Progenitor cell of endocrine pancreas (in vitro differentiated cells): Measurements from ENCODE around the gene SLX4IP. TPM values are rescaled to one million over a fixed set of nuclear protein-coding genes. Genes with fewer than 3 reads are reported as not detected.
A peak's percentile ranks its signal among the peaks of the same experiment; 100 is the strongest.

ENCODE experiments used
- DNase-seq: peaks from one replicate; pipeline ENCODE4 v3.0.0; 2021; ENCODE audit warnings: low spot score; ENCODE audit not compliant: unreplicated experiment
- H3K27ac Mint-ChIP-seq: 2 replicates; pipeline ENCODE4 v1.8.0; 2021; ENCODE audit warnings: mild to moderate bottlenecking, moderate library complexity, mixed read lengths
- H3K27me3 Mint-ChIP-seq: 2 replicates; pipeline ENCODE4 v1.8.0; 2021; ENCODE audit warnings: mixed read lengths
- H3K36me3 Mint-ChIP-seq: 2 replicates; pipeline ENCODE4 v1.8.0; 2022; ENCODE audit warnings: mixed read lengths; ENCODE audit not compliant: insufficient read depth
- H3K4me1 Mint-ChIP-seq: 2 replicates; pipeline ENCODE4 v1.8.0; 2021; ENCODE audit warnings: low read depth, mixed read lengths
- H3K4me3 Mint-ChIP-seq: 2 replicates; pipeline ENCODE4 v1.8.0; 2021; ENCODE audit warnings: low read depth, mild to moderate bottlenecking, moderate library complexity, mixed read lengths
- H3K9me3 Mint-ChIP-seq: 2 replicates; pipeline ENCODE4 v1.8.0; 2021; ENCODE audit warnings: low read depth, mixed read lengths
- total RNA-seq: library from RNA; stranded (reverse); gene quantifications from 2 replicates; pipeline ENCODE4 v1.2.1, GENCODE V29; 2021
- TF ChIP-seq, protein P1 (sequence below): fragments of 200-600 bp; sonication (generic); IDR thresholded peaks from one replicate; pipeline ENCODE4 v1.5.0; 2021; ENCODE audit warnings: antibody characterized with exemption, mild to moderate bottlenecking; ENCODE audit not compliant: unreplicated experiment

The SLX4IP gene
- total RNA-seq, 1 donor from 2014 or later = 12.0 TPM

DNA sequence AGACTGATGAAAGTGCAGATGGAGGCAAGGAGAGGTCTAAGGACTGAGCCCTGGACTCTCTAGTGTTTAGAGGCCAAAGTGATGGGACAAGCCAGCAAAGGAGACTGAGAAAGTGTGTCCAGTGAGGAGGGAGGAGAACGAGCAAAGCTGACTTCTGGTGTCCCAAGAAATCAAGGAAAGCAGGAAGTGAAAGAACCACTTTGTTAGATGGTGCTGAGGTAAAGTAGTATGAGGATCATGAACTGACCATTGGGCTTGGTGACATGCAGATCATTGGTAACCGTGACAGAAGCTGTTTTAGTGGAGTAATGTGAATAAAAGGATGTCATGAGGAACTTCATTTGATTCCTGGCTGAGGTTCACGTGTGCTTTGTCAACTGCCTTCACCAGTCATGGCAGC, 108.4 kb downstream of the SLX4IP start:
- Mint-ChIP-seq H3K9me3 (no peaks in the 10 kb centered on the region), H3K27ac (no peak overlapping the region), H3K36me3 (no peaks in the 10 kb centered on the region), H3K27me3 (no peaks in the 10 kb centered on the region), H3K4me3 (no peak overlapping the region), H3K4me1 (peaks cover 12% of the 10 kb centered on the region)
- no peak for DNase-seq
- TF ChIP-seq, protein P1, sequence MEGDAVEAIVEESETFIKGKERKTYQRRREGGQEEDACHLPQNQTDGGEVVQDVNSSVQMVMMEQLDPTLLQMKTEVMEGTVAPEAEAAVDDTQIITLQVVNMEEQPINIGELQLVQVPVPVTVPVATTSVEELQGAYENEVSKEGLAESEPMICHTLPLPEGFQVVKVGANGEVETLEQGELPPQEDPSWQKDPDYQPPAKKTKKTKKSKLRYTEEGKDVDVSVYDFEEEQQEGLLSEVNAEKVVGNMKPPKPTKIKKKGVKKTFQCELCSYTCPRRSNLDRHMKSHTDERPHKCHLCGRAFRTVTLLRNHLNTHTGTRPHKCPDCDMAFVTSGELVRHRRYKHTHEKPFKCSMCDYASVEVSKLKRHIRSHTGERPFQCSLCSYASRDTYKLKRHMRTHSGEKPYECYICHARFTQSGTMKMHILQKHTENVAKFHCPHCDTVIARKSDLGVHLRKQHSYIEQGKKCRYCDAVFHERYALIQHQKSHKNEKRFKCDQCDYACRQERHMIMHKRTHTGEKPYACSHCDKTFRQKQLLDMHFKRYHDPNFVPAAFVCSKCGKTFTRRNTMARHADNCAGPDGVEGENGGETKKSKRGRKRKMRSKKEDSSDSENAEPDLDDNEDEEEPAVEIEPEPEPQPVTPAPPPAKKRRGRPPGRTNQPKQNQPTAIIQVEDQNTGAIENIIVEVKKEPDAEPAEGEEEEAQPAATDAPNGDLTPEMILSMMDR = no peak

GRCh38 chr20:10547276-10548114, 112.4 kb downstream of the SLX4IP start:
- Mint-ChIP-seq H3K4me1 (peaks cover 34% of the 10 kb centered on the region), H3K27ac (peak overlapping the region; percentile 21), H3K27me3 (no peaks in the 10 kb centered on the region), H3K36me3 (no peaks in the 10 kb centered on the region), H3K4me3 (no peak overlapping the region), H3K9me3 (no peaks in the 10 kb centered on the region)
- TF ChIP-seq, protein P1 = no peak
- DNase-seq = no peak

DNA sequence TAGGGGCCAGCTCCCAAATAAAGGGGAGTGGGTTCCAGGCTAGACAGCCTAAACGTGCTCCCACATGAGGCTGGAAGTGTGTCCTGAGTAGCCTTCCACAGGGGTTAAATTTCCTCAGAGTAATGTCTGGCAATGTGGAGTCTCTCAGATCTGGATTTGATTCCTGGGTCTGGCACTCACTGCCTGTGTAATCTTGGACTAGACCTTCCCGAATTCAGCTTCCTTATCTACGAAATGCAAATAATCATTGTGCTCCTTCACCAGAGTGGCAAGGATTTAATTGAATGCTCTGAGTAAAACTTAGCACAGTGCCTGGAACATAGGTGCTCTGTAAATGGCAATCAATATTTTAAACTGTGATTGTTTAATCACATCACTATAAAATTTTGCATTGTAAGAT, 114.4 kb downstream of the SLX4IP start:
- DNase-seq = no peak
- H3K4me3 Mint-ChIP-seq = no peak overlapping the region
- H3K36me3 Mint-ChIP-seq = no peaks in the 10 kb centered on the region
- no peaks in the 10 kb centered on the region for H3K27me3 Mint-ChIP-seq
- H3K4me1 Mint-ChIP-seq = peaks cover 40% of the 10 kb centered on the region
- no peak overlapping the region for H3K27ac Mint-ChIP-seq
- TF ChIP-seq, protein P1 = no peak
- H3K9me3 Mint-ChIP-seq = no peaks in the 10 kb centered on the region

DNA sequence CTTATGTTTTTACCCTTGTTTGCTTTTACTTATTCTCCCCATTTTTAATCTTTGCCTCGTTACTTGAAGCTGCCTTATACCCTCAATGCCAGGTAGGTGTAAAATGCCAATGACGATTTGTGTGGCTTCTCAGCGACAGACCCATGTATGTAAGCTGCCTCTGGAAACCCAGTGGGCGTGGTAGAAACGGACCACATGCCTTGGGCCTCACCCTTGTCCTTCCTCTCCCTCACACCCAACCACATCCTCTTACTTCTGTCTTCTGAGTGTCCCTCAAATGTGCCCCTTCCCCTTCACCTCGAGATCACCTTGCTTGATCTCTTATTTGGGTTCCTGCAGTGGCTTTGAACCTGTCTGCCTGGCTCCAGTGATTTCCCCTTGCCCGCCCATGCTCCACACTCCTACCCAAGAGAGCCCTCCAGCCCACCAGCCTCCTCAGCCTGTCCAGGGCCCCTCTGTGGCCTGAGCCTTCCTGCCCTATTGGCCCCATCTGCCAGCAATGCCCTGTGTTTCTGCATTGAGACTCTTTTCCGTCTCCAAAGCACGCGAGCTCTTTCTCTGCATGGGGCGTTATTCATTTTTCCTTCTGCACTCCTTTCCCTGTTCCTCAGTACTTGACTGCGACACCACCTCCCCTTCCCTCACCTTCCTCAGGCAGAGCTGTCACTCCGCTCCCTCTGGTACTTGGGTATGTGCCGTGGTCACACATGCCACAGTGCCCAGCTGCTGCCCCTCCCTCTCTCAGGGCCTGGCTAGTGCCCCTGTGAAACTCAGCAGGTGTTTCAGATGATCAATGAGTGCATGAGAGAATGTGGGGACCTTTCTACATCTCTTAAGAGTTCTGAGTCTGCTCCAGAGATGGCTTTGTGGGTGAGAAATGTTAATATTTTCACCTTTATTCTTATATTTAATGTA, 115.4 kb downstream of the SLX4IP start:
- no peaks in the 10 kb centered on the region for H3K9me3 Mint-ChIP-seq
- no peak for DNase-seq
- no peak overlapping the region for H3K27ac Mint-ChIP-seq
- TF ChIP-seq, protein P1 = no peak
- peaks cover 39% of the 10 kb centered on the region for H3K4me1 Mint-ChIP-seq
- no peaks in the 10 kb centered on the region for H3K27me3 Mint-ChIP-seq
- no peaks in the 10 kb centered on the region for H3K36me3 Mint-ChIP-seq
- H3K4me3 Mint-ChIP-seq = no peak overlapping the region
